GM21447 (cell line): ENCODE results near the gene PALLD.
A peak's percentile ranks its signal among the peaks of the same experiment; 100 is the strongest.

ENCODE experiments used
- ATAC-seq: cut with Tn5 transposase; IDR thresholded peaks from one replicate; pipeline ENCODE4 v1.9.1; 2021; ENCODE audit not compliant: unreplicated experiment

Gene PALLD

GRCh38 chr4:168659741-168660465 is 163.1 kb downstream of the PALLD start:
- no peak for ATAC-seq

GRCh38 chr4:168662297-168662984 is 165.6 kb downstream of the PALLD start:
- no peak for ATAC-seq

GRCh38 chr4:168664242-168664891 is 167.5 kb downstream of the PALLD start:
- ATAC-seq, result no peak

- no peak for ATAC-seq
Observed at GRCh38 chr4:168666531-168666930, 169.7 kb downstream of the PALLD start.

GRCh38 chr4:168667376-168667775 is 170.5 kb downstream of the PALLD start:
- no peak for ATAC-seq

GRCh38 chr4:168667921-168668320 is 171.1 kb downstream of the PALLD start:
- ATAC-seq, result no peak

- no peak for ATAC-seq
Observed at GRCh38 chr4:168673476-168673875, 176.6 kb downstream of the PALLD start.

DNA sequence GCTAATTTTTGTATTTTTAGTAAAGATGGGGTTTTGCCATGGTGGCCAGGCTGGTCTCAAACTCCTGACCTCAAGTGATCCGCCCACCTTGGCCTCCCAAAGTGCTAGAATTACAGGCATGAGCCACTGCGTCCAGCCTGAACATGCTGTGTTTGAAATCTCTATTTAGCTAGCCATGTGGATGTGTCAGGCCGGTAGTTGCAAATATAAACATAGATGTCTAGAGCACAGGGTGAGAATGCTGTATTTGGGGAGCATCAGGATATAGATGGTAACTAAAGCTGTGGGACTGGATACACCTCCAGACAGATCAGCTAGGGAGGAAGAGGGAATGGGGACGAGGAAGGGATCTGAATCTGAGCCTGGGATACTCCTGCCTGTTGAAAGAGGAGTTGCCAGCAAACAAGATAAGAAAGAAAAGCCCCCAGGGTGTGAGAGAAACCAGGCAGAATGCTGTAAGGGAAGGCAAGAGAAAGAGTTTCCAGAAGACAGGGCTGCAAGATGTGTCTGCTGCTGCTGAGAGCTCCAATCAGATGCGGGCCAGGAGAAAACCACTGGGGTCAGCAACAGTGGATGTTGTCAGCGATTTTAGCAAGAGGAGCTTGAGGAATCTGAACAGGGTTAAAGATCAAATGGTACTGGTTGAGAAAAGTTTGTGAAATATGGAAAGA is 177.4 kb downstream of the PALLD start:
- no peak for ATAC-seq

DNA sequence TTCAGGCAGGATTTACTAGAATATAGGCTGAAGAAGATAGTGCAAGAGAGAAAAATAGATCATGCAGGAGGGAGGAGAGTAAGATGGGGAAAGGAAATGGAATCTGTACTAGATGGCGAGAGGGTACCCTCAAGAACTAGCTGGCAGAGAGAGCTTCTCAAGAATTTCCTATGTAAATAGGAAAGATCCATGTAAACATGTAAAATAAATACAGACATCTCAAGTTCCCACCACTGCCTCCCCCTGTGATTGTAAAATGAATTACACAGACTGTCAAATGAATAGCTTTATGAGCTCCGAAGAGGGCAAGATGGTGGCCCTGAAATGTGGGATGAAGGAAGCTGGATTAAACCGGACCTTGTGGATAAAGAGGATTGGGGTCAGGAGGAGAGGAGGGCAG is 178.0 kb downstream of the PALLD start:
- ATAC-seq, result no peak

DNA sequence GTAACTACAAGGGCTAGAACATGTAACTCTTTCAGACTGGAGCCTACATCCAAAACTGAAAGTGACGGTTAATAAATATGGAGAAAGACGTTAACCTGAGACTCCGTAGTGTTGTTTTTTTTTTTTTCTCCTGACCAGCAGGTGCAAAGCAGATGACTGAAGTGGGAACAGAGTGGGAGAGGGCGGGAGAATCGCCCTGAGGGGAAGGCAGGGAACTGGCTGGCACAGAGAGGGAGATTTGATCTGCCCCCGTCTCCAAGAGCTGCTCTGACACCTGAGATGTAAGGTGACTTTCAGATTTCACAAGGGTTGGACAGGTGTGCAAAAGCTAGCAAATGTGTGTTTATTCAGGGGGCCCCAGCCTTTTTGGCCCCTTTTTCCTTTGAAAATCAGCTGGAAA is 180.2 kb downstream of the PALLD start:
- no peak for ATAC-seq

DNA sequence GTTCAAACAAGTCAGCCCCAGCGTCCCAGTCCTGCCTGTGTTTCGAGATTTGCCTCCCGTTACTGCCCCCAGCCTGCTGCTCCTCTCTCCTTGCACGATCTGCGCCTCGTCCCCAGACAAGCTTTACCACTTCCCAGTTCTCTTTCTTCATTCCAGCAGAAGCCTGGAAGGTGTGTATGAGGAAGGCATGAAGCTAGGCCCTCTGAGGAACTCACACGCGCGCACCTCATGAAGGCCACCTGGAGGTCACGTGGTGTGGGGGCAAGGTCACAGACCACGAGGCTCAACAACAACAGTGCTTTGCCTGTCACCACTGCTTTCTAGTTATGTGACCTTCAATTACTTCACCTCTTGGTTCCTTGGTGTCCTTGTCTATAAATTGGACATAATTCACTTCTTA is 181.0 kb downstream of the PALLD start:
- no peak for ATAC-seq

DNA sequence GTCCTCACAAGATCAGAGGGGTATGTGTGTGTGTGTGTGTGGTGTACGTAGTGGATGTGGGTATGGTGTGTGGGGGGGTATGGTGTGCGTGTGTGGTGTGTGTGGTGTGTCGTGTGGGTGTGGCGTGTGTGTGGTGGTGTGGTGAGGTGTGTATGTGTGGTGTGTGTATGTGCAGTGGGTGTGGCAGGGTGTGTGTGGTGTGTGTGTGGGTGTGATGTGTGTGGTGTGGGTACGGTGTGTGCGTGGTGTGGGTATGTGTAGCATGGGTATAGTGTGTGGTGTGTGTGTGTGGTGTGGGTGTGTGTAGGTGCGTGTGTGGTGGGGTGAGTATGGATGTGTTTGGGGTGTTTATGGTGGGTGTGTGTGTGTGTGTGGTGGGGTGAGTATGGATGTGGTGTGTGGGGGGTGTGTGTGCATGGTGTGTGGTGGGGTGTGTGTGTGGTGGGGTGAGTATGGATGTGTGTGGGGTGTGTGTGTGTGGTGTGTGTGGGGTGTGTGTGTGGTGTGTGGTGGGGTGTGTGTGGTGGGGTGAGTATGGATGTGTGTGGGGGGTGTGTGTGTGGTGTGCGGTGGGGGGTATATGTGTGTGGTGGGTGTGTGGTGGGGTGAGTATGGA is 182.0 kb downstream of the PALLD start:
- ATAC-seq, result no peak

- ATAC-seq, result no peak
Observed at GRCh38 chr4:168679397-168679796, 182.5 kb downstream of the PALLD start.

DNA sequence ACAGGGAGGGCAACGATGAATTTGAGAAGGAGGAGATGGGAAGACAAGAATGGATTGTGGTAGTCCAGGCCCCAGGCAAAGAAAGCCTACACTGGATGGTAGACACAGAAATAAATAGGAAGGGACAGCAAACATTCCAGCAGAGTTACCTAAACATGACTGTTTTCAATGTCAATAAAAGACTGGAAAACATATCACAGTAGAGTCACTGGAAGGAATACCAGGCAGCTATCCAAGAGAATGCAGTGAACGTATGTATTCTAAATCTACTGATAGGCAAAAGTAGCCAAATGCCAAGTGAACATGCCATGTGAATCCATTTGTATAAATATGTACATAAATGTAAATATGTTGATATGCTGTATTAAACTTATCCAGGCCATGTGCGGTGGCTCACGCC is 183.0 kb downstream of the PALLD start:
- no peak for ATAC-seq

- ATAC-seq, result no peak
Observed at GRCh38 chr4:168682898-168683500, 186.1 kb downstream of the PALLD start.

GRCh38 chr4:168683595-168683994 is 186.7 kb downstream of the PALLD start:
- no peak for ATAC-seq

GRCh38 chr4:168685136-168685809 is 188.4 kb downstream of the PALLD start:
- peak; percentile 96 for ATAC-seq

- no peak for ATAC-seq
Observed at GRCh38 chr4:168688584-168688983, 191.7 kb downstream of the PALLD start.

GRCh38 chr4:168689791-168690190 is 192.9 kb downstream of the PALLD start:
- ATAC-seq, result no peak

- no peak for ATAC-seq
Observed at GRCh38 chr4:168690199-168690598, 193.3 kb downstream of the PALLD start.
